Thoracic aorta (tissue), 2 donors: ENCODE results near the gene SERHL2. TPM values are rescaled to one million over a fixed set of nuclear protein-coding genes. Genes with fewer than 3 reads are reported as not detected.
"Not testable (repeated sequence)": the region's sequence is repeated elsewhere in the genome, so short reads cannot be mapped to it uniquely, and the experiment has no call there.

Source experiments
- ATAC-seq: fragments of 150-250 bp; one replicate; pipeline ENCODE4 v1.8.0; 2017; ENCODE audit warnings: low read depth; ENCODE audit not compliant: insufficient number of reproducible peaks, low FRiP score
- DNase-seq: peaks from one replicate; pipeline ENCODE4 v3.0.0-alpha.2; 2020; ENCODE audit warnings: low spot score
- H3K27ac ChIP-seq, 2 donors: fragments of 200-600 bp; sonication (generic); 1 replicate in 1 of 2; 2 replicates in 1 of 2; pipeline ENCODE4 v1.5.1; 2016; ENCODE audit warnings: mild to moderate bottlenecking in 2 of 2, moderate library complexity in 2 of 2
- H3K27me3 ChIP-seq: fragments of 200-600 bp; sonication (generic); replicated peaks from 2 replicates; pipeline ENCODE4 v1.6.0; 2016; ENCODE audit warnings: mild to moderate bottlenecking; ENCODE audit not compliant: insufficient read depth
- H3K36me3 ChIP-seq: fragments of 200-600 bp; sonication (generic); one replicate; pipeline ENCODE4 v1.5.1; 2016
- H3K4me1 ChIP-seq, 2 donors: fragments of 200-600 bp; sonication (generic); 1 replicate in 1 of 2; 2 replicates in 1 of 2; pipeline versions ENCODE4 v1.5.1 to v1.6.0; 2016; ENCODE audit warnings: low read depth in 2 of 2, mild to moderate bottlenecking in 1 of 2; ENCODE audit not compliant: control insufficient read depth in 1 of 2
- H3K4me3 ChIP-seq: fragments of 200-600 bp; sonication (generic); 2 replicates; pipeline ENCODE4 v1.5.1; 2016; ENCODE audit warnings: mild to moderate bottlenecking
- H3K9me3 ChIP-seq: fragments of 200-600 bp; sonication (generic); 2 replicates; pipeline ENCODE4 v1.5.1; 2016
- CTCF ChIP-seq: fragments of 200-600 bp; sonication (generic); IDR thresholded peaks from one replicate; pipeline ENCODE4 v1.5.1; 2019; ENCODE audit warnings: antibody characterized with exemption
- total RNA-seq, 2 donors: library from RNA; depleted of rRNA; stranded (reverse); fragments of >200 nt; gene quantifications; one replicate each; pipeline versions ENCODE4 v1.1.0 to v1.2.3, GENCODE V29; 2016

Gene SERHL2
- total RNA-seq, 2 donors from 2014 or later: 1.9 TPM; not detected in 1

DNA sequence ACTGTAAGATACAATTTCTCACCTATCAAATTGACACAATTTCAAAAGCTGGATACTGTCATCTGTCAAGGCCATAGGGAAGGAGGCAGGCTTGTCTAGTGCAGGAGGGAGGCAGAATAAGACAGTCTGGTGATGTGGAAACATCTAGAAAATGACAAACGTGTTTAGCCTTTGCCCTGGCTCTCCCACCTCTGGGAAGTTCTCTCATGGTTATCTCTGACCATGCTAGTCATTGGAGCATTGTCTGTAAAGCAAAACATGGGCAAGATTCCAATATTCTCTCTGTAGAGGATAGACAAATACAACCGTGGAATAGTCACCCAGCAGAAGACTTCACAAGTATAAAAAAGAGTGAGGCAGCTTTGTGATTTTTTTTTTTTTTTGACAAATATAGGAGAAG lies 9.1 kb upstream of the SERHL2 start:
- Histone ChIP-seq H3K9me3 (no peaks in the 10 kb centered on the region), H3K27me3 (no peaks in the 10 kb centered on the region), H3K4me1 (no peaks in the 10 kb centered on the region), H3K4me3 (no peak overlapping the region), H3K36me3 (no peaks in the 10 kb centered on the region), H3K27ac (no peak overlapping the region)
- ATAC-seq (no peak), DNase-seq (no peak)
- TF ChIP-seq CTCF: no peak

DNA sequence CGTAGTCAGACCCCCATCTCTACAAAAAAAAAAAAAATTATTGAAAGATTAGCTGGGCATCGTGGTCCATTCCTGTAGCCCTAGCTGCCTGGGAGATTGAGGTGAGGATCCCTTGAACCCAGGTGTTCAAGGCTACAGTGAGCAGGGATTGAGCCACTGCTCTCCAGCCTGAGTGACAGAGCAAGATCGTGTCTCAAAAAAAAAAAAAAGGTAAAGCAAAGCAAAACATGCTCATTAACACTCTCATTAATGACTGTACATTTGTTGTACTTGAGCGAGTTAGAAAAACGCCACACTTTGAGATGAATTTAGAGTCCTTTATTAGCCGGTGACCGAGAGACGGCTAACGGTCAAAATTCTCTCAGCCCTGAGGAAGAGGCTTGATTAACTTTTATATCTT lies 6.2 kb upstream of the SERHL2 start:
- Histone ChIP-seq H3K27me3 (no peaks in the 10 kb centered on the region), H3K4me1 (no peaks in the 10 kb centered on the region), H3K36me3 (no peaks in the 10 kb centered on the region), H3K9me3 (no peaks in the 10 kb centered on the region), H3K4me3 (no peak overlapping the region), H3K27ac (no peak overlapping the region)
- DNase-seq (no peak), ATAC-seq (no peak)
- no peak for TF ChIP-seq CTCF

DNA sequence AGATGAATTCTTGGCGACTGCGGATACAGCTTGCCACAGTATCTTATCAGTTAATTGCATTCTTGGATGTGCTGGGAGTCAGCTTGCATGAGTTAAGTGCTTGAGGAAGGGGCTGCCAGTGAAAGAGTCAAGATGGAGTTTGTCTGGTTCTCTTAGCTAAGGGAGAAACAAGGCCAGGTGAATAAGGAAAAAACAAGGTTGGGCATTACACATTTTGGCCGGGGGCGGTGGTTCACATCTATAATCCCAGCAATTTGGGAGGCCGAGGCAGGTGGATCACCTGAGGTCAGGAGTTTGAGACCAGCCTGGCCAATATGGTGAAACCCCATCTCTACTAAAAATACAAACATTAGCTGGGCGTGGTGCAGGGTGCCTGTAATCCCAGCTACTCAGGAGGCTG lies 5.6 kb upstream of the SERHL2 start:
- not testable (repeated sequence) for ATAC-seq, H3K27me3 ChIP-seq

DNA sequence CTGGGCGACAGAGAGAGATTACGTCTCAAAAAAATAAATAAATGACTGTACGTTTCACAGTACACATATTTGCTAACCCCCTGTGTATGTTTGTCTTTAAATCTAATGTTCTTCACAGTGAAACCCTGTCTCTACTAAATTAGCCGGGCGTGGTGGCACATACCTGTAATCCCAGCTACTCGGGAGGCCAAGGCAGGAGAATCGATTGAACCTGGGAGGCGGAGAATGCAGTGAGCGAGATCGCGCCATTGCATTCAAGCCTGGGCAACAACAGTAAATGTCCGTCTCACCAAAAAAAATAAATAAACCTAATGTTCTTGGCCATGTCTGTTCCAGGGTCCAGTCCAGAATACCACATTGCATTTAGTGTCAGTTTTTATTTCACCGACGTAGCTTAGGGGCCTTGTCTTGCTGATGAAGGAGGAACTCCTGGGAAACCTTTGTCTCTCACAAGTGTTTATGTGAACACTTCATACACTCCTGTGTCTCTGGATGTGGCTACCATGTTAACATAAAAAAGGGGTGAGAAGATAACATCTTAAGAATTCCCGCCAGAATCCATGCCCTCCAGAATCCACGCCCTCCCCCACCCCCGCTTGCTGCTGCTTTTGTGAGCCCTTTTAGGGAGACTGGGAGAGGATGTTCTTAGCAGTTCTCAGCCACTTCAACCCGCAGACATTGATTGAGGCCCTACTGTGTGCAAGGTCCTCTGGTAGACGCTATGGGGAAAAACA lies 5.0 kb upstream of the SERHL2 start:
- H3K4me1 ChIP-seq: no peaks in the 10 kb centered on the region
- H3K4me3 ChIP-seq: no peak overlapping the region
- H3K36me3 ChIP-seq: no peaks in the 10 kb centered on the region
- no peaks in the 10 kb centered on the region for H3K9me3 ChIP-seq
- no peak overlapping the region for H3K27ac ChIP-seq
- DNase-seq: no peak
- ATAC-seq: no peak
- no peak for TF ChIP-seq CTCF
- no peaks in the 10 kb centered on the region for H3K27me3 ChIP-seq

More for the DNA sequence above, 5.6 kb upstream of the SERHL2 start:
- H3K36me3 ChIP-seq, H3K27ac ChIP-seq, DNase-seq, H3K4me1 ChIP-seq, H3K9me3 ChIP-seq, H3K4me3 ChIP-seq: not testable (repeated sequence)

GRCh38 chr22:42549331-42550060 lies 4.3 kb upstream of the SERHL2 start:
- ATAC-seq (no peak), DNase-seq (no peak)
- H3K4me3 ChIP-seq: no peak overlapping the region
- no peak overlapping the region for H3K27ac ChIP-seq
- H3K4me1 ChIP-seq: peaks cover 3 to 7% of the 10 kb centered on the region in 2 donors
- H3K36me3 ChIP-seq: no peaks in the 10 kb centered on the region
- no peak for TF ChIP-seq CTCF
- no peaks in the 10 kb centered on the region for H3K9me3 ChIP-seq
- no peaks in the 10 kb centered on the region for H3K27me3 ChIP-seq

GRCh38 chr22:42552294-42552647 lies 1.5 kb upstream of the SERHL2 start:
- not testable (repeated sequence) for ATAC-seq, H3K36me3 ChIP-seq, H3K4me1 ChIP-seq, DNase-seq, H3K4me3 ChIP-seq, H3K9me3 ChIP-seq, H3K27me3 ChIP-seq, H3K27ac ChIP-seq
